H1 (cell line): ENCODE measurements around the gene OLFM1. TPM values are rescaled to one million over a fixed set of nuclear protein-coding genes. Genes with fewer than 3 reads are reported as not detected.

Experiments
- CTCF ChIA-PET: fragments of 300-600 bp; sonication (Branson Sonifier 250); formaldehyde crosslinking; loops from one replicate; lab custom pipeline; 2021; ENCODE audit not compliant: partially characterized antibody; lab: Charles Lee
- POLR2A ChIA-PET: fragments of 300-600 bp; sonication (Branson Sonifier 250); formaldehyde crosslinking; loops from one replicate; lab custom pipeline; 2021; ENCODE audit warnings: inconsistent platforms; ENCODE audit not compliant: partially characterized antibody; lab: Charles Lee
- DNase-seq, 2 experiments: peaks; one replicate each; pipeline versions ENCODE4 v3.0.0 to v3.0.0-alpha.2; 2010 to 2022; ENCODE audit warnings: low spot score in 2 of 2, low read depth in 1 of 2, mixed read lengths in 1 of 2
- FAIRE-seq: peaks from 2 replicates; lab custom pipeline; 2011; peaks lifted over from hg19 to GRCh38; lab: Jason Lieb, UNC
- H2AFZ ChIP-seq: 2 replicates; pipeline ENCODE4 v1.8.1; 2012; ENCODE audit warnings: low read length, inconsistent platforms
- H2AK5ac ChIP-seq: 2 replicates; pipeline ENCODE4 v1.6.1; 2013; ENCODE audit warnings: low read depth, low read length
- H2BK120ac ChIP-seq: replicated peaks from 2 replicates; pipeline ENCODE3; 2013; ENCODE audit warnings: low read depth, low read length, inconsistent platforms
- H2BK12ac ChIP-seq: 2 replicates; pipeline ENCODE4 v1.6.1; 2013; ENCODE audit warnings: low read depth, low read length
- H2BK15ac ChIP-seq: 2 replicates; pipeline ENCODE4 v1.6.1; 2013; ENCODE audit warnings: low read length
- H2BK20ac ChIP-seq: 2 replicates; pipeline ENCODE4 v1.6.1; 2013; ENCODE audit warnings: low read length
- H2BK5ac ChIP-seq: 2 replicates; pipeline ENCODE4 v1.6.1; 2013; ENCODE audit warnings: low read depth, low read length
- H3K14ac ChIP-seq: 2 replicates; pipeline ENCODE4 v1.6.1; 2013; ENCODE audit warnings: inconsistent platforms; ENCODE audit not compliant: insufficient read length
- H3K18ac ChIP-seq: 2 replicates; pipeline ENCODE4 v1.6.1; 2013; ENCODE audit warnings: low read length; ENCODE audit errors: extremely low read depth
- H3K23ac ChIP-seq: 2 replicates; pipeline ENCODE4 v1.6.1; 2013; ENCODE audit warnings: inconsistent platforms; ENCODE audit not compliant: insufficient read length
- H3K23me2 ChIP-seq: 2 replicates; pipeline ENCODE4 v1.6.1; 2013; ENCODE audit warnings: low read depth, low read length
- H3K27ac ChIP-seq: 2 replicates; pipeline ENCODE4 v1.6.1; 2011; ENCODE audit warnings: low read depth, low read length, inconsistent platforms
- H3K27me3 ChIP-seq, 4 experiments: replicated peaks in 1 of 4; 1 replicate in 1 of 4; 2 replicates in 3 of 4; pipeline versions ENCODE4 v1.6.1 to v1.8.1; 2011 to 2013; ENCODE audit warnings: low read length in 3 of 4, mild to moderate bottlenecking in 3 of 4, inconsistent platforms in 2 of 4, mixed read lengths in 2 of 4, moderate library complexity in 1 of 4; ENCODE audit not compliant: control insufficient read depth in 3 of 4, insufficient read depth in 3 of 4; ENCODE audit errors: extremely low read depth in 1 of 4
- H3K36me3 ChIP-seq, 4 experiments: 2 replicates each; pipeline versions ENCODE4 v1.6.1 to v1.8.1; 2011 to 2013; ENCODE audit warnings: mild to moderate bottlenecking in 4 of 4, low read length in 3 of 4, moderate library complexity in 2 of 4, control low read depth in 1 of 4, inconsistent platforms in 1 of 4; ENCODE audit not compliant: insufficient read depth in 4 of 4, control insufficient read depth in 2 of 4
- H3K4ac ChIP-seq: replicated peaks from 2 replicates; pipeline ENCODE3; 2013; ENCODE audit warnings: low read length, low read depth, mixed read lengths, inconsistent platforms; ENCODE audit not compliant: insufficient read length
- H3K4me1 ChIP-seq, 4 experiments: replicated peaks in 1 of 4; 1 replicate in 1 of 4; 2 replicates in 3 of 4; pipeline versions ENCODE4 v1.6.1 to v1.8.1; 2011 to 2013; ENCODE audit warnings: low read length in 3 of 4, inconsistent platforms in 2 of 4, mixed read lengths in 1 of 4; ENCODE audit not compliant: insufficient read depth in 4 of 4, control insufficient read depth in 3 of 4
- H3K4me2 ChIP-seq, 2 experiments: 2 replicates each; pipeline versions ENCODE4 v1.6.1 to v1.8.1; 2011 to 2013; ENCODE audit warnings: low read depth in 2 of 2, low read length in 2 of 2, control low read depth in 1 of 2, inconsistent platforms in 1 of 2, mild to moderate bottlenecking in 1 of 2; ENCODE audit not compliant: insufficient read depth in 1 of 2
- H3K4me3 ChIP-seq, 4 experiments: fragments of 200-600, 300-600 bp in 1 of 4; sonication (generic), shearing (Covaris generic), sonication (Bioruptor Twin) in 1 of 4; 2 replicates each; pipeline versions ENCODE4 v1.5.1 to v1.8.1; 2011 to 2016; ENCODE audit warnings: low read length in 4 of 4, low read depth in 3 of 4, control low read depth in 2 of 4, inconsistent platforms in 2 of 4, mild to moderate bottlenecking in 2 of 4, mixed read lengths in 1 of 4, moderate library complexity in 1 of 4; ENCODE audit not compliant: insufficient read depth in 2 of 4; ENCODE audit errors: extremely low read depth in 1 of 4
- H3K56ac ChIP-seq: replicated peaks from 2 replicates; pipeline ENCODE3; 2013; ENCODE audit warnings: low read depth, mild to moderate bottlenecking, mixed read lengths, low read length, inconsistent platforms; ENCODE audit not compliant: insufficient read length
- H3K79me1 ChIP-seq: 2 replicates; pipeline ENCODE4 v1.6.1; 2013; ENCODE audit warnings: low read depth, low read length, control low read depth
- H3K79me2 ChIP-seq, 2 experiments: 2 replicates each; pipeline versions ENCODE4 v1.6.1 to v1.8.1; 2012 to 2013; ENCODE audit warnings: low read length in 2 of 2, mild to moderate bottlenecking in 2 of 2, inconsistent platforms in 1 of 2; ENCODE audit not compliant: insufficient read depth in 2 of 2, control insufficient read depth in 1 of 2
- H3K9ac ChIP-seq, 4 experiments: replicated peaks in 1 of 4; 1 replicate in 1 of 4; 2 replicates in 3 of 4; pipeline versions ENCODE4 v1.6.1 to v1.8.1; 2011 to 2013; ENCODE audit warnings: low read depth in 3 of 4, low read length in 3 of 4, control low read depth in 2 of 4, mild to moderate bottlenecking in 2 of 4, moderate library complexity in 2 of 4, inconsistent platforms in 1 of 4; ENCODE audit errors: extremely low read depth in 1 of 4
- H3K9me3 ChIP-seq, 2 experiments: 2 replicates each; pipeline versions ENCODE4 v1.6.1 to v1.8.1; 2012 to 2013; ENCODE audit warnings: mild to moderate bottlenecking in 2 of 2, moderate library complexity in 2 of 2, control low read depth in 1 of 2, inconsistent platforms in 1 of 2, low read depth in 1 of 2, low read length in 1 of 2, mixed read lengths in 1 of 2; ENCODE audit not compliant: insufficient read depth in 2 of 2
- H4K20me1 ChIP-seq, 2 experiments: replicated peaks in 1 of 2; 2 replicates each; pipeline versions ENCODE3 to v1.8.1; 2011 to 2013; ENCODE audit warnings: inconsistent platforms in 2 of 2, low read length in 2 of 2, mild to moderate bottlenecking in 1 of 2; ENCODE audit not compliant: insufficient read depth in 2 of 2, control insufficient read depth in 1 of 2
- H4K5ac ChIP-seq: 2 replicates; pipeline ENCODE4 v1.6.1; 2013; ENCODE audit warnings: low read length, low read depth, mixed read lengths, inconsistent platforms; ENCODE audit not compliant: insufficient read length
- H4K8ac ChIP-seq: 2 replicates; pipeline ENCODE4 v1.8.0; 2013; ENCODE audit warnings: mild to moderate bottlenecking, moderate library complexity, low read length, inconsistent platforms; ENCODE audit not compliant: insufficient read depth; ENCODE audit errors: extremely low read depth
- H4K91ac ChIP-seq: replicated peaks from 2 replicates; pipeline ENCODE3; 2013; ENCODE audit warnings: low read length, mixed read lengths, inconsistent platforms; ENCODE audit not compliant: insufficient read length
- ASH2L ChIP-seq: fragments of 200-600, 300-600 bp; sonication (generic); IDR thresholded peaks from one replicate; pipeline ENCODE4 v1.7.1; 2017; ENCODE audit warnings: low read length
- POU5F1 ChIP-seq: IDR thresholded peaks from 2 replicates; pipeline ENCODE4 v1.6.1; 2011; ENCODE audit warnings: low read depth, mild to moderate bottlenecking, low read length, moderate library complexity
- RFX5 ChIP-seq: IDR thresholded peaks from 2 replicates; pipeline ENCODE4 v1.6.1; 2011; ENCODE audit warnings: low read depth, low read length, improper control_type of control experiment, borderline replicate concordance
- WGBS, 2 experiments: shearing (Covaris generic) in 1 of 2; methylation state at CpG; one replicate each; pipeline versions ENCODE4 v1.1.6 to v1.1.7; 2013 to 2015; ENCODE audit warnings: low lambda C conversion rate in 2 of 2, mixed read lengths in 2 of 2, inconsistent platforms in 1 of 2, low coverage in 1 of 2, missing lambda C conversion rate in 1 of 2; ENCODE audit not compliant: insufficient replicate concordance in 2 of 2, insufficient coverage in 1 of 2, insufficient read length in 1 of 2; ENCODE audit errors: extremely low coverage in 1 of 2, missing lambda C conversion rate in 1 of 2; 5-methylcytosine and 5-hydroxymethylcytosine counted together
- polyA plus RNA-seq, 7 experiments: library from polyadenylated mRNA; depleted of rRNA in 3 of 7; stranded (reverse) in 5 of 7; unstranded in 2 of 7; fragments of >200 nt in 5 of 7; fragments of 200-250 nt in 2 of 7; gene quantifications; 1 replicate in 5 of 7; 2 replicates in 1 of 7; 4 replicates in 1 of 7; pipeline versions ENCODE4 v1.2.1 to v1.2.3, GENCODE V29; 2011 to 2013; ENCODE audit warnings: missing spikeins in 2 of 7, mixed read lengths in 2 of 7
- total RNA-seq: library from RNA; stranded (reverse); fragmentation: NEBNext Ultra II Directional; extraction: Animal tissue kit (Norgen Biotek cat#: 25700); gene quantifications from 2 replicates; pipeline ENCODE4 v1.2.1, GENCODE V29; 2021

Gene OLFM1
- total and polyA plus RNA-seq, 2 of the 8 experiments (the other 6 are each of a cell fraction or from before 2014, with no cell fraction given), result 53.0 to 53.4 TPM

- ChIA-PET CTCF (interaction anchor here (0.6 to 1.4 kb wide), 3 partner anchors 258 to 307 kb away, joined by 3 read pairs; no protein-coding TSS in a partner anchor), POLR2A (no interaction called here)
- H2BK12ac ChIP-seq, result no peak overlapping the region
- H3K36me3 ChIP-seq, result peaks cover 0 to 7% (median 0%) of the 10 kb centered on the region in 4 experiments; a peak in 4 of 8 replicates
- DNase-seq, result no peak
- no peak overlapping the region for H3K4ac ChIP-seq
- WGBS, 2 experiments, result 94% methylated on average over 12 of the region's 21 CpGs; no CpG with 5 or more reads in 1 of the 2 experiments
- H4K8ac ChIP-seq, result 0 out of 2 replicates have a peak overlapping the region, but pooled peaks have one; percentile 16
- H2BK15ac ChIP-seq, result no peak overlapping the region
- H3K79me1 ChIP-seq, result no peaks in the 10 kb centered on the region
- H3K27me3 ChIP-seq, result no peaks in the 10 kb centered on the region
- H2BK120ac ChIP-seq, result no peak overlapping the region
- no peak overlapping the region for H4K5ac ChIP-seq
- H3K4me3 ChIP-seq, result no peak overlapping the region
- H3K23ac ChIP-seq, result no peak overlapping the region
- no peak overlapping the region for H3K14ac ChIP-seq
- TF ChIP-seq POU5F1 (no peak), ASH2L (no peak), RFX5 (no peak)
- H2AFZ ChIP-seq, result no peak overlapping the region
- no peak overlapping the region for H3K4me2 ChIP-seq
- no peaks in the 10 kb centered on the region for H4K20me1 ChIP-seq
- no peaks in the 10 kb centered on the region for H3K23me2 ChIP-seq
- no peak overlapping the region for H2AK5ac ChIP-seq
- H2BK5ac ChIP-seq, result no peak overlapping the region
- no peak overlapping the region for H3K56ac ChIP-seq
- peaks cover 0 to 3% (median 0%) of the 10 kb centered on the region in 4 experiments; a peak in 3 of 7 replicates for H3K4me1 ChIP-seq
- no peak overlapping the region; the same call in 1 of the 2 replicates for H3K27ac ChIP-seq
- H3K9ac ChIP-seq, result no peak overlapping the region
- H3K79me2 ChIP-seq, result no peaks in the 10 kb centered on the region
- no peak overlapping the region for H3K18ac ChIP-seq
- H3K9me3 ChIP-seq, result no peaks in the 10 kb centered on the region
- no peak overlapping the region for H2BK20ac ChIP-seq
- H4K91ac ChIP-seq, result no peak overlapping the region
- FAIRE-seq, result no peak
Measured at GRCh38 chr9:135105938-135106491, 18.5 kb downstream of the OLFM1 start.
